Measurements from ENCODE around the gene RNF220.
"Not testable (repeated sequence)": the region's sequence is repeated elsewhere in the genome, so short reads cannot be mapped to it uniquely, and the experiment has no call there.

The RNF220 gene

DNA sequence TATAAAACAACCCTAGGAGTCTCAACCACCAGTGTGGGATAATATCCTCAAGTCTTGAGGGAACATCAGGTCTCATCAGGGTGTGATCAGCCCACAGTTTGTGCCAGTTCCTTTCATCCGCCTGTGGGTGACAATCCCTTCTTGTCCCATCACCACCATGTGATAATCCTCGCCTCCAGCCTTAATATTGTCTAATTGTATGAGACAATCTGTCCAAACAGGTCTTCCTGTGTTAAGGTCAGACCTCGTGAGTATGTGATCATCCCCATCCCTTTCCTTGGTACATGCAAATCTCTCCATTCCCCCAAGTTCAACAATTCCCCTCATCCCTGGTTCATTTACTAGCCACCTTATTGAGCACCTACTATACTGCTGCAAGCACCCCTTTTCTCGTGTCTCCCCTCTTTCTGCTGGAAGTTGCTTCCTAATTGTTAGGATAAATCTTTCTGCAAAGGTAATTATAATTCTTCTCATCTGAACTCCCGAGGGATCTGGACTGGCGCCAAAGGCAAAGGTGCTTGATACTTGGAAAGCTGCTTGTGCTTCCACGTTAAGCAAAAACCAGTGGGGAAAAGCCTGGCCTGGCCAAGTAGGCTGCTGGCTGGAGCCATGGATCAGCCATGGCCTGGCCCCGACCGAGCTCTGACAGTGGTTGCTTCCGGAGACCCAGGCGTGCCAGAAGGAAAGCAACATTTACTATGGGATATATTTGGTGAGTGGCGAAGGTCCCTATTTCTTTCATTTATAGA, 92.5 kb downstream of the RNF220 start:
- DNase-seq, result no peak

DNA sequence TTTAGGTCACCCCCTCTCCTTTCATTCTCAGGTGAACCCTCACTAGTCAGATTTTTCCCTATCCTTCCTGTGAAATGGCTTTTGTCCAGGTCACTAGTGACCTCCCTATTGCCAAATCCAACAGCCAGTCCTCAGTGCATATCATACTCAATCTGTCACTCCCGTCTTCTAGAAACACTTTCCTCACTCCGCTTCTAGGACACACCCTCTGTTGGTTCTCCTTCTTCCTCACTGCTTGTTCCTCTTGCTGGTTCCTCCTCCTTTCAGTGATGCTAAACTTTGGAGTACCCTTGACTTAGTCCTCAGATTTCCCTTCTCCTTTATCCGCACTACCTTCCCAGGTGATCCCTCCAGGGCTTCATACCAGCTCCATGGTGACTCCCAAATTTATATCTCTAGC, 94.3 kb downstream of the RNF220 start:
- no peak for DNase-seq

DNA sequence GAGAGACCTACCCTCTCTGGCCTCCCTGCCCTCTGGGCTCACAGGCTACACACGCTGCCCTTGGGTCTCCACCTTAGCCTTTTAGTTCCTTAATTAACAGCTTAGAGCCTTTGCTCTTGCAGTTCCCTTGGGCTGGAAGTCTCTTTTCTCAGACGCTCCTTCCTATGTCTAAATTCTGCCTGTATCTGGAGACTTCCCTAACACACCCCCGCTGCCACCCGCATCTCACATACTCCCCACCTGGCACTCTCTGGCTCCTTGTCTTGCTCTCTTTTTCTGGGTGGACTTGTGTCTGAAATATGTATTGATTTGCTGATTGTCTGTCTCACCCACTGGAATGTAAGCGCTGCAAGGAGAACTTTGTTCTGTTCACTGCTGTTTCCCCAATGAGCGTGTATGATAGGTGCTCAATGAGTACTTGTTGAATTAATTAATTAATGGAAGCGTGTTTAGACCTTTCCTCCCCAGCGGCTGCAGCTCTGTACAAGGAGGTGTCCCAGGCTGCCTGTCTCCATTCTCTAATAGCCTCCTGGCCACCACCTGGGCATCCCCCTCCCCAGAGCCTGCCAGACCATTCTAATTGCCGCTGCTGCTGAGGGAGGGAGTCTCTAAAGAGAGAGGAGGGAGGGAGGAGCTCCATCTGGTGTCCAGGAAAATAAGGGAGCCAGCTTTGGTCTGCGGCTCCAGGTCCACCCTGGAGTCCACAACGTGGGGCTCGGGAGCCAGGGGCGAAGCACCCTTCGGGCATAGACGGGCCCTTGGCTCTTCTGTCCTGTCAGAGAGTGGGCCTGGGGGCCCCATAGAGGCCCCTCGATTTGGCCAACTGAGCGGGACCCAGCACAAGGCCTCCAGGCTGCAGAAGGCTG, 95.4 kb downstream of the RNF220 start:
- DNase-seq, result no peak

DNA sequence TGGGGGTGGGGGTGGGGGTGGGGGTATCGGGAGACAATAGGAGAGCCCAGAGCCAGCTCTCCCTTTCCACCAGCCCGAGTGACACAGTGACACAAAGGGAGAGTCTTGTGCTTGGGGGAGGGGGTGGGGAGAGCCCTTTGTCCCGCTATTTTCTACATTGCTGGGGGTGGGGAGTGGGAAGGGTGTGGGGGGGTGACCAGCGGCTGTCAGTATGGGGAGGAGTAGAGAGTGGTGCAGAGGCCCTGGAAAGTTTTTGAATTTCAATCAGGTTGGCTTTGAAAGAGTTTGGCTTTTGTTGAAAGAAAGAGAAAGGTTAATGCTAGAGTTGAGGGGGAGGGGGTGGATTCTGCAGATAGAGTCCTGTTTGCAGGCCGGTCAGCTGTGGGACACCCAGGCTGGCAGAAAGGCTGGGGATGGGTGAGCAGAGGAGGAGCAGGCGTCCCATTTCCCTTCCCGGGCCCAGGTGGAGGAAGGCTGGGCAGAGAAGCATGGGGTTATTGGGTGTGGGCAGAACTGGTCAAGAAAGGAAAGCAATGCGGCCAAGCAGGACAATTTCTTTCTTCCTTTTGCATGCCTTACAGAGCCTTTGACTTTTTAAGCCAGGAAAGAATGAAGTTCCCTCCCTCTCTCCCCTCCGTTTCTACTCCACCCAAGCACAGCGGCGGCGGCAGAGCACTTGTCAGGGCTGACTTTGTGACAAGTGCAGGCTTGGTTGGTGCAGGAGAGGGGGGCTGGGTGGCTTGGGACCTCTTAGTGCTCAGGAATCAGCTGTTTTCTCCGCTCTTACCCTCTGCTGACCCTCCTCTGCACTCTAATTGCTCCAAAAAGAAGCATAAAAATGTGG, 96.2 kb downstream of the RNF220 start:
- DNase-seq, result no peak

DNA sequence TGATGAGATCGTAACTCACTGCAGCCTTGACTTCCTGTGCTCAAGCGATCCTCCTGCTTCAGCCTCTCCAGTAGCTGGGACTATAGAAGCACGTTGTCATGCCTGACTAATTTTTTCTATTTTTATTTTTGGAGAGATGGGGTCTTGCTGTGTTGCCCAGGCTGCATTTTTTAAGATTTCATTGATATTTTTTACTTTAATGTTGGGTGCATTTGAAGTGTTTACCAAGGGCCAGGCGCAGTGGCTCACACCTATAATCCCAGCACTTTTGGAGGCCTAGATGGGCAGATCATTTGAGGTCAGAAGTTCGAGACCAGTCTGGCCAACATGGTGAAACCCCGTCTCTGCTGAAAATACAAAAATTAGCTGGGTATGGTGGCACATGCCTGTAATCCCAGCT, 97.8 kb downstream of the RNF220 start:
- not testable (repeated sequence) for DNase-seq

DNA sequence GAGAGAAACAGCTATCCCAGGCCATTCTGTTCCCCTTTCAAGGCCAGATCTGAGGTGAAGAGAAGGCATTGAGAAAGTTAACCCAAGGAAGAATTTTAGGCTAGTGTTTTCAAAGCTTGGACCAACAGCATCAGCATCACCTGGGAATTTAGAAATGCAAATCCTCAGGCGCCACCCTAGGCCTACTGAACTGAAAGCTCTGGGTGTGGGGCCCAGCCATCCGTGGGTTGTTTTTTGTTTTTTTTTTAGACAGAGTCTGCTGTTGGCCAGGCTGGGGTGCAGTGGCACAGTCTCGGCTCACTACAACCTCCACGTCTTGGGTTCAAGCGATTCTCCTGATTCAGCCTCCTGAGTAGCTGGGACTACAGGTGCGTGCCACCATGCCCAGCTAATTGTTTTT, 98.6 kb downstream of the RNF220 start:
- no peak for DNase-seq

DNA sequence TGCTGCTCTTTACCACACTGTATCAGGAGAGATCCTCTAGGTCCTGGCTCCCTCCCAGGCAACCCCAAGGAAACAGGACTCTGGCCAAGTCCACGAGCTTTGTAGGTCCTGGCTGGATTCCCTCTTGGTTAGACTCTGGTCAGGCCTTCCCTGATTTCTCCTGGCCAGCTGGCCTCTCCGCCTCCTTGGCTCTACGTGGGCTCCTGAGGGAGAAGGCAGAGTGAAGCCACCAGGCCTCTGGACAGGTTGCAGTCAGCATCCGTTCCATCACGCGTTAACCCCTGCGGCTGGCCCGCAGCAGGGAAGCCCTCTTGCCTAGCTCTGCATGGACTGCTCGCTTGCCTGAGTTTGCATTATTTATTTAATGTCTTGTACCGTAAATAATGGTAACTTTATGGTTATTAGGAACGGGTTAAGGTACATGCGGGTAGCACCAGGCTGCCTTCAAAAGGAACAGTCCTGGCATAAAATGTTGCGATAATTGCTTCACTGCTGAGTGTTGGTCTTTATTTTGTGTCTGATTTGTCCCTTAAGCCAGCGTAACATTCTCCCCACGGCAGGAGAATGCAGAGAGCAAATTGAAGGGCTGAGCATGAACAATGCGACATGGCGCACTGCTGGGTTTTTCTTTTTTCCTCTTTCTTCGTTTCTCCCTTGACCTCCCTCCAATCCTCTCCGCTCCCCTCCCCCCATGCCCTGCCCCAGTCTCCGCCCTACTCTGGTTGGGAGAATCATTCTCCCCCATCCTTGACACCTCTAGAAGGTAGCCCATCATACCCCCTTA, 100.3 kb downstream of the RNF220 start:
- no peak for DNase-seq

DNA sequence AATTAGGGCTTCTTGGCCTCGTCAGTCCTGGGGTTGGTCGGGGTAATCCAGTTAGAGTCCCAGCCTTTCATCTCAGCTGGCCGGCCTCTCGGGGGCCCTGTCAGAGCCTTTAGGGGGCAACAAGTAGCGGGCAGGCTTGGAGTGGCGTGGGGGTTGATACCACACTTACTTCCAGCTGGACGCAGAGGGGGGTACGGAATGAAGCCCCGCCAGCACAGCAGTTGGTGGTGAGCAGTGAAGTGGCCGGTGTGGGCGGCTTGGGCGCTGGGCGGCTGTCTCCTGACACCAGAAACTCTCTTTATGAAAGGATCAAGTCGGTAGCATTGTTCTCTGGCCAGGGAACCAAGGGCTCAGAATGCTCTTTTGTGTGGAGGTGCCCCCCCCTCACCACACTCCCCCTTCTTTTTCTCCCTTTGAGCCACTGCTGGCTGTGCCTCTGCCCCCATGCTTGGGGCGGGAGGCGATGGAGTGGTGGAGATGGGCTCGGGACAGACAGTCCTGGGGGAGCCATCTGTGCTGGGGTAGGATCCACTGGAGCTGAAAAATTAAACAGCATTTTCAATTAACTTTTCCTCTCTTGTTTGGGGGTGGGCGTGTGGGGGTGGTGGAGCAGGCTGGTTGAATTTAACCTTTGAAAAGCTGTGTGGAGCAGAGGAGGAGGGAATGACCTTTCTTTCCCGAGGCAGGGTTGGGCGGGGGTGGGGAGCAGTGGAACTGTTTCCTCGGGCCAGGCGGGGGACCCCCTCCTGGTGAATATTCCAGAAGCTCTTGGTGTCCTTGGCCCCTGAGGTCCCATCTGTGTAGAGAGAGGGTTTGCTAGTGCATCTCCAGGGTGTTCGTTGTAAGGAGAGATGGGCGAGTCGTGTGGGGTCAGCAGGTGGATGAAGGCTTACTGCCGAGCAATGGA, 102.7 kb downstream of the RNF220 start:
- DNase-seq, result no peak

DNA sequence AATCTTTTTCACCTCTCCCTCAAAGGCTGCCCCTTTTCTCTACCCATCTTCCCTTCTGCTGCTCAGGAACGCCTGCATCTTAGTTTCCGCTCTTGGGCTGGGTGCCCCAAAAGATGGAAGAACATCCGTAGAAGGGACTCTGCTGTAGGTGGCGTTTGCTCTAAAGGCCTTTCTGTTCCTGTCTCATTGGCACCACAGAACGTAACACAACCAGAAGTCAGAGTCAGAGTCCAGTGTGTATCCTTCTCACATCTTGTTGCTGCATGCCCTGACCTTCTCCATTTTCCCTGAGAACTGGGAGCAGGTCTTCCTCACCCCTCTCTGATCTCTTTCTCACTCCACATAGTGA, 103.3 kb downstream of the RNF220 start:
- DNase-seq, result no peak

DNA sequence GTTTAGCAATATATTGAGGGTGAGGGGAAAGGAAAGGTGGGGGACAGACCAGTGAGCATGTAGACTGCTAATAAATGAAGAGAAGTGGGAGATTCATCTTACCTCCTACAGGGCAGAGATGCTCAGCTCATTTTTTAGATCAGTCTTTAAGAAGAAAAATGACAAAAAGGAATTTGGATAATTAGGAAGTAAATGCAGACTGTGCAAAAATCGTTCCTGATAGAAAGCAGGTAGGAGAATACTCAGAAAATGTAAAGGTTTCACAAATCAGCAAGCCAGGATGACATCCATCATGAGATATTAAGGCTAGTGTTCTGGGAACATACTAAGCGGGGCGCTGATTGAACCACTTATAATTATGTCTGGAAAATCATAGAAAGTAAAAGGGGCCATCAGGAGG, 106.3 kb downstream of the RNF220 start:
- no peak for DNase-seq

DNA sequence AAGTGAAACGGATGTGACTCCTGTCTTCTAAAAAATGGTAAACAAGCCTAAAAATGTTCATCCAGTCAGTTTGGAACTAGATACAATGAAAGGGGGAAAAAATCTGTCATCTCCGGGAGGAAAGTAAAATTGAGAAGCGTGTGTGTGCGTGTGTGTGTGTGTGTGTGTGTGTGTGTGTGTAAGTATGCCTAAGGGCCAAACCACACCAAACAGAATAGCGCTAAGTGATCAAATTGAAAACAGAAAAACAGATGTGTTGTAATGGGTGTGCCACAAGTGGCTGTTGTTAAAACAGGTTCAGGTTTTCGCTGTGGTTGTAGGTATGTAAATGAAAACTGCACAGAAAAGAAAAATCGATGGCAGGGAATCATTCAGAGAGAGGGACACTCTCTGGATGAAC, 106.7 kb downstream of the RNF220 start:
- no peak for DNase-seq

DNA sequence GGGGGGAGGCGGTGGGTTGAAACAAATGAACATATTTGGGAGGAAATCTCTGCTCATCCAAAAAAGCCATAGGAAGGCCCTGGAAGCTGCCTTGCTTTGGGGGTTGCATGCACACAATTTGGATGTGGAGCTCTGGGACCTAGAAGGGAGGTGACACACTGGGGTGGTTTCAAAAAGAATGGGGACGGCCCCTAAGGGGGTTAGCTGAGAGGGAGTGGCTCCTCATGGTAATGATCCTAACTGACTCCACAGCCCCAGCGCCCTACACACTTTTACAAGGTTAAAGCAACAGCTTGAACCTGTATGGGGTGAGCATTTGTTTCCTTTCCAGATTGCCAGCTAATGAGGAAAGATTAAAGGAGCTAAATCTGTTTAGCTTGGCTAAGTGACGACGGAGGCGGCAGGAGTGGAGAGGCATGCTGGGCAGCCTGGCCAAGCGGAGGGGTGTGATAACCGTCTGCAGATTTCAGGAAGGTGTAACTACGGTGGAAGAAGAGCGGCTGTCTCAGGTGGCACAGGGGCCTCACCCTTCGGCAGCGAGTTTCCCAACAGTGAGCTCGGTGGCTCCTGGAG, 107.3 kb downstream of the RNF220 start:
- no peak for DNase-seq

DNA sequence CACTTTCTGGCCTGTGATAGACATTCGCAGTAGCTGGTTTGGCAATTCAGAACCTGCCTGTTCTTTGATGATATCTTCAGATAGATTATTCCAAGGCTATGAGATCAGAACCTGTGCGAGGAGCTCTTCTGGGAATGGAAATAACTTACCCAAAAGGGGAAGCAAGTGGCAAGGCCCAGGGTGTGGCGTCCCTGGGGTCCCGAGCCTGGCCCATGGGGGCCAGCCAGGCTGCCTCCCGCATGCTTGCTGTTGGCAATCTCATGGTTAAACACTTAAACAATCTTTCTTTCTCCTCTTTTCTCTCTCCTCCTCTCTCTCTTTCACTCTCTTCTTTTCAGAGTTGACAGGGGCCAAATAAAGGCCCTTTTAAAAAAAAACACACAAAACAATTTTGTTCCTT, 108.1 kb downstream of the RNF220 start:
- no peak for DNase-seq

DNA sequence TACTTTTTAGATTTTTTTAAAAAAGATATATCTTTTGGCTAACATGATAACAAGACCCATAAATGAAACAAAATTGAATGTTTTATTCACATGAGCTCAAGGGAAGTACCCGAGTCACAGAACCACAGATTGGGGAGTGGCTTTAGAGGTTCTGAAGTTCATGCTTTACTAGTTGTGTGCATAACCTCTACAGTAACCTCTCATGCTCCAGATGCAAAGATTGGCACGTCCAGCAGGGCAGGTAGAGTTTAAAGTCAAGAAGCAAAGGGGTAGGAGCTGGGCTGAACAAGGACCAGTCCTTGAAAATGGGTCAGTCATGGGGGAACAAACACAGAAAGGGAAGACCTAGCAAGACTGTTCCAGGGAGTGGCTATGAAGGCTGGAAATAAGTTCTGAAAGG, 109.6 kb downstream of the RNF220 start:
- DNase-seq, result no peak

DNA sequence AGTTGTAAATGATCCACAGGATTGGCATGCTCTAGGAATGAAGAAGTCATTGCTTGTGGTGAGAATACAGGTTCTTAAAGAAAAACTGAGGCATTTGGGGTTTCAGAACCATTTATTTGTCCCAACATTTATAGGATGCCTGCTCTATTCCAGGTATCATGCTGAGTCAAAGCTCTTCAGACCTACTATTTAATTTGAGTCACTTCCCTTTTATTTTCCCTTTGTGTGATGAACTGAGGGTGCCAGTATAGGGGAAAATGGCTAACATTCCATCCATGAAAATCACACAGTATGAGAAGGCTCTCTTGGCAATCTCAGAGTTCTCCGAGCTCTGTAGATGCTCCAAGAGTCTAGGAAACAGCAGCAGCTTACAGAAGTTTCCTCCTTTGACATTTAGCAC, 110.4 kb downstream of the RNF220 start:
- no peak for DNase-seq

DNA sequence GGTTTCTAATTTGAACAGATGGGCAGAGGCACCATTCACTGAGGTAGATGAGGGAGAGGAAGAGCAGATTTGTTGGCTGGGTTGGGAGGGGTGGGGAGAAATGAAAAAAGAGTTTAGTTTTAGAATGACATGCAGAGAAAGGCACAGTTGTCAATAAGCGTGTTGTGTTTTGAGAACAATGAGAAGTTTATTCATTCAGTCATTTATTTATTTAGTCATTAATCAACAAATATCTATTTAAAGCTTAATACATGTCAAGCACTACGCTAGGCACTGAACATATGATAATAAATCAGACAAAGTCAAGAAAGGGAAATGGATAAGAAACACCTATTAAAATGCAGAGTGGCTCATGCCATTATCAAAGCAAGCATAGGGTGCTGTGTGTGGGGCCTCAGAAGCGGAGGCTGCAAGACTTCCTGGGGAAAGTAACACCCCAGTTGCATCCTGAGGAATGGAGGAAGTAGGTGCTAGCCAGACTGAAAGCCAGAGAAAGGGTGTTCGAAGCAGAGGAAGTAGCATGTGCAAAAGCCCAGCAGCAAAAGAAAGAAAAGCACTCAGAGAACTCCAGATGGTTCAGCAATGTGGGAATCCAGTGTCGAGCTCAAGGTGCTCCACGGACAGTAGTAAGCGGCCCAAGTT, 114.1 kb downstream of the RNF220 start:
- DNase-seq, result no peak

DNA sequence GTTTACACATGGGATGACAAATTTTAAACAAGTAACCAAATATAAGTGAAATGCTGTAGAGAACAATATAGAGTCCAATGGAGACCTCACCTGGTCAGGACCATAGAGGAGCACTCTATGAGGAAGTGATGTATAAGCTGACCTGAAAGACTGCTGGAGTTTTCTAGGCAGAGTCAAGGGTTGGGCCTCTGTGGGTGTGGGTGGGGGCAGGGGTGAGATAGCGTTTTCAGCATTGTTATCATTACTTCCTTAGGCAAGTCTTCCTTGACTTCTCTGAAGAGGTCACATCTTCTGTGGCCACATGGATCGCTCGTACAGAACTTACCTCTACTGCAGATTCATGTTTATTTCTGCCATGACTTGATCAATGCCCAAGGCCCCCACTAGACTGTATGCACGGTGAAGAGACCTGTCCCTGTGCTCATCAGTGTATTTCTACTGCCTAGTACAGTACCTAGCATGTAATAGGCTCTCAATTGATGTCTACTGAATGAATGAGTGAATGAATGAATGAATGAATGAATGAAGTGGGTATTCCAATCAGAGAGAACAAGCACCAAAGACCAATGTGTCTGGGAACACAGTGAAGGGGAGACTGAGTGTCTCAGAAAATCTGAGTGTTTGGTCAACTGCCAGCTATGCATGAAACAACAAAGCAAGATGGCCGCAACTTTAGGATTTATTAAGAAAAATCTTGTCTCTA, 116.5 kb downstream of the RNF220 start:
- no peak for DNase-seq

DNA sequence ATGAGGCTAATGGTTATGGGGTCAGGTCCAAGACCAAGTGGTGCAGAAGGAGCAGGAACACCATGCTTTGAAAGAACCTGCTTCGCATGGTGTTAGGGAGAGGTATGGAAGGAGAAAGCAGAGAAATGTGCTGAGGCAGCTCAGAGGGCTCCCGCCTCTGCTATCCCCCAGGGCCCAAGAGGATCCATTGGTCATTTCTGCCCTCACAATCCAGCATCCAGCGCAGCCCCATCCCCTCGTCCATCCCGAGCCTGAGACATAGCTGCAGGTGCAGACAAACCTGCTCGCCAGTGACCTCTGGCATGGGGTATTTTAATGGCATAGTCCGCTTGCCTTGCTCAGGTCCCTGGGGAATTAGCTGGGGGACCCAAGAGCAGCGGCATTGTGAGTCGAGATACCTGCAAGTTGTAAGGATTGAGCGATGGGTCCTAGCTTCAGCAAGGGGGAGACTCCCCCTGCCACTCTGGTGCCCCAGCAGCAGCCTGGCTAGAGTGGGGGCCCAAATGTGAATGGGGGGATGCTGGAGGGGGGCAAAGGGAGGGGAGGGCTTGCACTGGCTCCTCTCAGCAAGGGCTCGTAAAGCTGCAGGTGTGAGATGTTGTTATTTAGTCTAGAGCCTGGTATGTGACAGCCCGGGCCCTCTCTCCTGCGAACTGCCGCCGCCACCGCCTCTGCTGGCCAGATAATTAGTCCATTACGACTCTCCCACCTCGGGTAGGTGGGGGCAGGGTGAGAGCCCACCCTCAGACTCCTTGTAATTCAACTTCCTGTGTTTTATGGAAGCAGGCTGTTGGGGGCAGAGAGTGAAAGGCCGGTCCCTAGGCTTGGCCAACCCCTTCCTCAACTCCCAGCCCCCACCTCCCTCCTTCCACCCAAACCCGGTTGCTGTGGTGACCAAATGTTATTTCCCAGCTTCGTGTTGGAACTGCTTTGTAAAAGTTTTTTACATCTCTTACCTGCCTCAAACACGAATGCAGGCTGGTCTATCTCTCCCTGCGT, 118.8 kb downstream of the RNF220 start:
- no peak for DNase-seq
